ENCODE results near the gene SELENOM.
A peak's percentile ranks its signal among the peaks of the same experiment; 100 is the strongest.

The SELENOM gene

DNA sequence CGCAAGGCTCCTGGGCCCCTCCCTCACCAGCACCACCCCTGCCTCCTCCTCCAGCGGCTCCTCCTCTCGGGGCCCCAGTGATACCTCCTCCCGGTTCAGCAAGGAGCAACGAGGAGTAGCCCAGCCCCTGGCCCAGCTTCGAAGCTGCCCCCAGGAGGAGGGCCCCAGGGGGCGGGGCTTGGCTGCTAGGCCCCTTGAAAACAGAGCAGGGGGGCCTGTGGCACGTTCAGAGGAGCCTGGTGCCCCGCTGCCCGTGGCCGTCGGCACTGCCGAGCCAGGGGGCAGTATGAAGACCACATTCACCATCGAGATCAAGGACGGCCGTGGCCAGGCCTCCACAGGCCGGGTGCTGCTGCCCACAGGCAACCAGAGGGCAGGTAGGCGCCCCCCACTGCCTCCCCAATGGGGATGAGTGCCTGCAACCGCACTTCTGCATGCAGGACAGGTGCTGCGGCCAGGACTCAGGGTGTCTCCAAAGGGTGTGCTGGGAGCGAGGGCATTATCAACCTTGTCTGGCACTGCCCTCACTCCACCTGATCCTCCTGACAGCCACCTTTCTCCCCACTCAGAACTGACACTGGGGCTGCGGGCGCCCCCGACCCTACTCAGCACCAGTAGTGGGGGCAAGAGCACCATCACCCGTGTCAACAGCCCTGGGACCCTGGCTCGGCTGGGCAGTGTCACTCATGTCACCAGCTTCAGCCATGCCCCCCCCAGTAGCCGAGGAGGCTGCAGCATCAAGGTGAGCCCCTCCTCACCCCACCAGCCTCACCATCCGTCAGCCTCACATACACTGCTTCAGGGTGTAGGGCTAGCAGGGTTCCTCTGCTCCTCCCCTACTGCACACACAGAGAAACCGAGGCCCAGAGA, 16.0 kb downstream of the SELENOM start:
- no peak for DNase-seq (ENCODE audit: low spot score)

DNA sequence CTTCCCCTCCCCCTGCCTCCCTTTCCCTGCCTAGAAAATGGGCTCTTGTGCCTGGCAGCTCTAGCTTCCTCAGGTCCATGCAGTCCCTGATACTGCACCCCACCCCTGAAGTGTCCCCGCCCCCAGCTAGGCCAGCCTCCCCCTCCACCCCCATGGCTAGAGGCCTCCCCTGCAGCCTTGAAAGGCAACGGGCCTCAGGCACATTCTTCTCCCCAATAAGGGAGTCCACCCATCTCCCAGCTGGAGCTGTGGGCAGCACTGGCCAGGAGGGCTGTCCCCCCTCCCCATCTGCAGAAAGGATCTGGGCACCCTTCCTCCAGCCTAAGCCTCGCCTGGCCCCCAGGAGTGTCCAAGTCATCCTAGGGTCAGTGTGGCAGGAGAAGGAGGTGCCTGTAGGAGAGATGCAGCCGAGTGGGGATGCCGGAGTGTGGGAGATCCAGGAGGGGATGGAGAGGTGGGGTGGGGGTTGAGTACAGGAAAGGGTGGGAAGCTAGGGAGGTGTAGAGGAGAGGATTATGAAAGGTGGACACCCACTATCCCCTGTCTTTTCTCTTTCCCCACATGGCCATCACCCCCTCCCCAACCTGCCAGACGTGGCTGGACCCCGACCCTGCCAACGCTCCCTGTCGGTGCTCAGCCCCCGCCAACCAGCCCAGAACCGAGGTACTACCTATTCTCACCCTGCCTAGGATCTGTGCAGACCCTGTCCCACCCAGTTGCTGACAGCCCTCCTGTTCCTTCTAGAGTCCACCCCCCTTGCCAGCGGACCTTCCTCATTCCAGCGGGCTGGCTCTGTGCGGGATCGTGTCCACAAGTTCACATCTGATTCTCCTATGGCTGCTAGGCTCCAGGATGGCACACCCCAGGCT, 16.9 kb downstream of the SELENOM start:
- DNase-seq (ENCODE audit: low spot score), result no peak

DNA sequence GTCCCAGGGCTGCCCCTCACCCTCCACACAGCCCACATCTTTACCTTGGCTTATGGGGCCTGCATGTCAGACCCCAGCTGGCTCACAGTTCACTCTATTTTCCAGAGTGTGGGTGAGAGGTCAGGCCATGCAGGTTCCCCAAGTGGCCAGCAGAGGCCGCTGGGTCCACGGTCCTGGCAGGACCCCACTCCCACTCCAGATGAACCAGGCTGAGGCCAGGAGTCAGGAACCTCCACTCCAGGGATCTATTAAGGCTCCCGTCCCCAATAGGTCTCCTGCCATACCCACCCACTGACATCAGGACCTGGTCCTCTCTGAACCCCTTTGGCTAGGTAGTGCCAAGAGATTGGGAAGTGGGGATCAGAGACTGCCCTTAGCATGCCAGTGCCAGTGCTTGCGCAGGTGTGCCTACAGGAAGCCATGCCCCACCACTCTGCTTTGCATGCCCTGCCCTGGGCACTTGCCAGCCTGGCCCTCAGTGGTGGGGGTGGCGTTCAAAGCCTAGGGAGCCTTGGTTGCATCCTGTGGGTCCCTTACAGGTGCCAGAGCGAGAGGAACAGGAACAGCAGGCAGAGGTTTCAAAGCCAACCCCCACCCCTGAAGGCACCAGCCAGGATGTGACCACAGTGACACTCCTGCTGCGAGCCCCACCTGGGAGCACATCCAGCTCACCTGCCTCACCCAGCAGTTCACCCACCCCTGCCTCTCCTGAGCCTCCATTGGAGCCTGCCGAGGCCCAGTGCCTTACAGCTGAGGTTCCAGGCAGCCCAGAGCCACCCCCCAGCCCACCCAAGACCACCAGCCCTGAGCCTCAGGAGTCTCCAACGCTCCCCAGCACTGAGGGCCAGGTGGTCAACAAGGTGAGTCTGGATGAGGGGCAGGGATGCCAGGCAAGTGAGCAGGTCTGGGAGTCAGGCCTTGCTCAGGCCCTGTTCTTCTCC, 17.9 kb downstream of the SELENOM start:
- peak; percentile 67 for DNase-seq (ENCODE audit: low spot score)

DNA sequence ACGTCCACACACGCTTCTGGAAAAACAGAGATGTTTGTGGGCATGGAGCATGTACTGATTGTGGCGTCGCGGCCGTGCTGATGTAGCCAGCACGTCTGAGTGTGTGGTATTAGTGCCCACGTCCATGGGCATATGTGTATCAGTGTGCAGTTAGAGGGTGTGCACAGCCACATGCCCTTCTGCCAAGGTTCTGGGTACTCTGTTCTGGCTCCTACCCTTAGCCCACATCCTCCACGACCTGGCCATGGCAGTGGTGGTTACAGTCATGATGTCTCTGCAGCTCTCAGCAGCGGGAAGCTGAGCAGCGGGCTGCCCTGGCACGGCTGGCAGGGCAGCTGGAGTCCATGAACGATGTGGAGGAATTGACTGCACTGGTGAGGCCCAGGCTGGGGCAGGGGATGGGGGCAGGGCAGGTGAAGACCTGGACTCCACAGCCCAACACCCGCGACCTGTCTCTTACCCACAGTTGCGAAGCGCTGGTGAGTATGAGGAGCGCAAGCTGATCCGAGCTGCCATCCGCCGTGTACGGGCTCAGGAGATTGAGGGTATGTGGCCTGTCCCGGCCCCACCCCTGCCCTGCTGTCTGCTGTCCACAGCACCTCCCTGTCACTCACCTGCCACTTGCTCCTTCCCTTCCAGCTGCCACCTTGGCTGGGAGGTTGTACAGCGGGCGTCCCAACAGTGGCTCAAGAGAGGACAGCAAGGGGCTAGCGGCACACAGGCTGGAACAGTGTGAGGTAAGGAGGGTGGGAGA, 19.0 kb downstream of the SELENOM start:
- DNase-seq (ENCODE audit: low spot score), result no peak

DNA sequence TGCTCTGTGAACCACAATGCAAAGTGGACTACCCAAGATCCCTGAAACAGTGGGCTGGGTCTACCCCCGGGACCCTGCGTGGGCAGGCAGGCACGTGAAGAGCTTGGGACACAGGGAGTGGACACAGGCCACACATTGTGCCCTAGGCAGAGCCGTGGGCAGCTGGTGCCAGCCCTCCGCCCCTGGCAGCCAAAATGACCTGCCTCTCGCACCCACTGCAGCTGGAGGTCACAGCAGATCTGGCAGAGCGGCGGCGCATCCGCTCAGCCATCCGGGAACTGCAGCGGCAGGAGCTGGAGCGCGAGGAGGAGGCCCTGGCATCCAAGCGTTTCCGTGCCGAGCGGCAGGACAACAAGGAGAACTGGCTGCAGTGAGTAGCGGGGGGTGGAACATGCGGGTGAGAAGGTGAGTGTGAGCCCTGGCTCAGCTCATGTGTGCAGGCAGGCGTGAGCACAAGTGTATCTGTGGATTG, 19.6 kb downstream of the SELENOM start:
- DNase-seq (ENCODE audit: low spot score), result no peak

DNA sequence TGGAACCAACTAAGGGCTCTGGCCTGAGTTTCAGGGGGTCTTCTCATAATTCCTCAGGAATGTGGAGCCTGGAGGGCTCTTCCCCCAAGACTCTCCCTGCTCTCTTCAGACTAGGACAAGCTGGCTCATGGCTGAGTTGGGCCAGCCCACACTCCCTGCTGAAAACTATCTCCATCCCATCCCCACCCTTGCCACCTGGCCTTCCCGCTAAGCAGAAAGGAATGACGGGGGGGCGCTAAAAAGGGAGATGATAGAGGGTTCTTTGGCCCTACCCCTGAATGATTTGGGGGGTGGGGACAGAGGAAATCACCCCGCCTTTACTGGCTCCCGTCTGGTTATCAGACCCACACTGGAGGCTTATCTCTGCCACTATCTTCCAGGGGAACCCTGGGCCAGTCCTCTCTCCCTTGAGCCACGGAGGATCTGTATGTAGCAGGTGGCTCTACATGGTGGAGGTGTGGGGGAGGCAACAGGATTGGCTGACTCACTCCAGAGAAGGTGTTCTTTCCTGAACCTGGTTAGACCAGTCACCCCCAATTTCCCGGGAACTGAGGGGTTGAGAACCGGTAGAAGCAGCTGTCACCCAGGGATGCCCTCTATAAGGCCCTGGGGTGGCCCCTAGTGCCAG, 20.6 kb downstream of the SELENOM start:
- DNase-seq (ENCODE audit: low spot score), result no peak

DNA sequence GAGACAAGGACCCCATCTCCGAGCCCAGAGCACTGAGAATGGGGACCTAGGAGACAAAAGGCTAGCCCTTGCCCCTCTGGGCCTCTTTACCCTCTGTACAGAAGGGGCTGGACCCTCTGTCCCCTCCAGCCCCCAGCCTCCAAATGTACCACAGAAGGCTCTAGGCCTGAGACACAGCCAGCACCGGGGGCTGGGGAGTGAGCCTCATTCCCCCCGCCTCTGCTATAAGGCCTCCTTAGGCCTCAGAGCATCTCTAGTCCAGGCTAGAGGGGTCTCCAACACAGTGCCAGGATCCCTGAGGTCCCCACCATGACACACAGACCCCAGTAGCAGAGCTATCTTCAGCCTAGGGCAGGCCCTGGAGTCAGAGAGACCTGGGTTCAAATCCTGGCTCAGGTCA, 21.4 kb downstream of the SELENOM start:
- no peak for DNase-seq (ENCODE audit: low spot score)

DNA sequence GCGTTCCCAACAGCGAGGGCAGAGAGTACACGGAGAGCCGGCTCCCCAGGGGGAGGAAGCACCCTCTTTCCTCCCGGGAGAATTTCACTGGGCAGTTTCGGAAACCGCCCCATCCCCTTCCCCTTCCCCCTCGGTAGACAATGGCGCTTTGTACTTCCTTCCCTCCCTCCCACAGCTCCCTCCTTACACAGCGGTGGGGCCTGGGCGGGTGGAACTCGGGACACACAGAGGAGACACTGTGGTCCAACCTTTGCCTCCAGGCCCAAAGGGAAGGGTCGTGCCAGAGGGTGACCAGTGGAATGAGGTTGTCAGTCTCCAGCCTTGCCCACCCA, 21.9 kb downstream of the SELENOM start:
- DNase-seq (ENCODE audit: low spot score), result no peak

DNA sequence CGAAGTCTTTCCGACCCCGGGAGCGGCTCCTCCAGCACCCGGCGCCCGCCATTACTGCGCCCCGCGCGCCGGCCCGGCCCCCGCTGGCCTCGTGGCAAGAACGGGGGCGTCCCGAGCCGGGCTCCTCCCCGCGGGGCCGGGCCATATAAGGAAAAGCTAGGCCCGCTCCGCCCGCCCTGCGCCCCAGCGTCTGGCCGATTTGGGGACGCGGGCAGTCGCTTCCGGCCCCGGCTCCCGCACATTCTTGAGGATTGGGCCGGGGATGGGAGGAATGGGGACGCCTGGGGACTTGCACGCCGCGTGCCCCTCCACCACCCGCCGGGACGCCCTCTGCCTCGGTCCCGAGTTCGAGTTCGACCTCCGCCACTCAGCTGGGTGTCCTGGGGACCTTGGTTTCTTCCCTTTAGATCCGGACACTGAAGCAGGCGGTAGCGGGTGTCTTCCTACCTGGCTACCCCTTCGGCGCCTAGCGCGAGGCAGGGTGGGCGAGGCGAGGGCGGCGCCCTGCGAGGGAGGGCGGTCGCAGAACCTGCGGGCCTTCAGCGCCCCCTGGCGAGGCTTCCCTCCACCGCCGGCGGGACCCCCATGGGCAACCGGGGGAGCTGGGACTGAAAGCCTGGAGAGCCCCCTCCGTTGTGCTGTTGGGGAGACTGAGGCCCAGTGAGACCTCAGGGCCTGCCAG, 22.4 kb downstream of the SELENOM start:
- DNase-seq (ENCODE audit: low spot score), result peak; percentile 96

DNA sequence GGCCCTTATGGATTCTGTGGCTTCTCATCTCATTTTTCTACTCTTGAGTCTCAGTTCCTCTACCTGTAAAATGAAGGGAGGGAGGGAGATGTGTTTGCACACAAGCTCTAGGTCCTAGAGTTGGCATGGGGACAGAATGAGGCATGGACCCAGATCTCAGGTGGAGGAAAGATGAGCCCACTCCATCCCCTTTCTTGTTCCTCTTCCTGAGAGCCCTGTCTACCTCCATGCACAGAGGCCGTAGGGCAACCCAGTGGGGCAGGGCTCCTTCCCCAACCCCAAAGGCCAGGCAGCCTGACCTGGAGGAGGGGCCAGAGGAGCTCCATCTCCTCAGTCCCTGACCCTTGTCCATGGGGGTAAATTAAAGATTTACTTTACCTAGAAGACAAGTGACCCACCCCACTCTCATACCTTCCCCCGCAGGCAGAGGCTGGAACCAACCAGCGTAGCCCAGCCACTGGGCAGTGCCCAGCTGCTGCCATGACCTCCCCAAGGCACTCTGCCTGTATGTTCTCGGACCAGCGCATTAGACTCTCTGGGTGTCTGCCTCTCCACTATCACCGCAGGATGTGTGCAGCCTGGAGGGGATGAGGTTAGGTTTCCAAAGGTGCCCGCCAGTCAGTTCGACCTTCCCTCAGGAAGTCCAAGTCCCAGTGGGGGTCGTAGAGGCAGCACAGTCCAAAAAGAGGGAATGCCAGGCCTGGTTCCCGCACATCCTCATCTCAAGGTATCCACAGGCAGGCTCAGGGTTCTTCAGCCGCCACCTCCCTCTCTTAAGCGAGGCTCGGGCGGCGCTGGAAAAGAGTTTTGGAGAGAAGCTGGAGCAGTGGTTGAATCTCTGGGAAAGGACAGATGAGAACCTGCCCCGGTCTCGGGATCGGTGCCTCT, 23.2 kb downstream of the SELENOM start:
- DNase-seq (ENCODE audit: low spot score), result no peak

DNA sequence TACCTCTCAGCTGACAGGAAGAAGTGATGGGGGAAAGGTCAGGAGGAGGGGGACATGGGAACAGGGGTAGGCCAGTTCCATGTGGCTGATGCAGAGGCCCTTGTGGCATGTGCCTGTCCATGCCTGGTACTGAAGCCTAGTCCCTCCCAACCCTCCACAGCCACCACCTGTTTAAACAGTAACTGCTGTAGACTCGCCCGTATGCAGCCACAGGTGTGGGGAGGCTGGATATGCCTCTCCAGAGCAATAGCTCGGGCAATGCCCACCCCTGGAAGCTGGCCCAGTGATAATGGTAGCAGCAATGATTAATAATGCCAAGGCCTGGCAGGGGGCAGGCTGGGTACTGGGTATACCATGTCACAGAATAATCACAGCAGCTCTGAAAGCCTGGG, 24.0 kb downstream of the SELENOM start:
- no peak for DNase-seq (ENCODE audit: low spot score)

DNA sequence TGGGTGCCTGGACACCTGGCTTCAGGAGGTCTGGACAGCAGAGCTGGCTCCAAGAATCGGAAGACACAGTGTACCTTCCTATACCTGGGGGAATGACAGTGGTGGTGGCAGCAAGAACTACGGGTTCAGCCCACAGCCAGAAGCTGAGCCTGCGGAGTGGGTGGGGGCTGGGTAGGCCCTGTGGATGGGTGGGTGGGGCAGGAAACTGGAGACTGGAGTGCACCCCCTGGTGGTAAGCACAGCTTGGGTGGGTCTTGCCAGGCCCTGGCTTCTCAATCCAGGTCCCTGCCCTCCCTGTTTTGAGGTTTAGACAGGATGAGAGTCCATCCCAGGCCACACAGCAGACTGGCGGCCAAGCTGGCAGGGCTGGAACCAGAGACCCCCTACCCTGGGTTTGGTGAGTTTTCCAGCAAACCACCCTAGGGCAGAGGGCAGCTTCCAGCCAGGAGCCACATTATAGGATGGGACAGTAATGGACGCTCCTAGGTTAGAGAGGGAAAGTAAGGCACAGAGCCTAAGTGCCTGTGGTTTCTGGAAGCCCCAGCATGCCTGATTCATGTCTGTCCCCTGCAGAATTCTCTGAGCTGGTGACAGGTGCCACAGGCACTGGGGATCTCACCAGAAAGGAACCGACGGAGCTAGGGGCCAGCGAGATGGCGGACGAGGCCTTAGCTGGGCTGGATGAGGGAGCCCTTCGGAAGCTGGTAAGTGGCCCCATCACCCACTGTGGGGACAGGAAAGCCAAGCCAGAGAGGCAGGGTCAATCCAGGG, 24.6 kb downstream of the SELENOM start:
- DNase-seq (ENCODE audit: low spot score), result peak; percentile 76

DNA sequence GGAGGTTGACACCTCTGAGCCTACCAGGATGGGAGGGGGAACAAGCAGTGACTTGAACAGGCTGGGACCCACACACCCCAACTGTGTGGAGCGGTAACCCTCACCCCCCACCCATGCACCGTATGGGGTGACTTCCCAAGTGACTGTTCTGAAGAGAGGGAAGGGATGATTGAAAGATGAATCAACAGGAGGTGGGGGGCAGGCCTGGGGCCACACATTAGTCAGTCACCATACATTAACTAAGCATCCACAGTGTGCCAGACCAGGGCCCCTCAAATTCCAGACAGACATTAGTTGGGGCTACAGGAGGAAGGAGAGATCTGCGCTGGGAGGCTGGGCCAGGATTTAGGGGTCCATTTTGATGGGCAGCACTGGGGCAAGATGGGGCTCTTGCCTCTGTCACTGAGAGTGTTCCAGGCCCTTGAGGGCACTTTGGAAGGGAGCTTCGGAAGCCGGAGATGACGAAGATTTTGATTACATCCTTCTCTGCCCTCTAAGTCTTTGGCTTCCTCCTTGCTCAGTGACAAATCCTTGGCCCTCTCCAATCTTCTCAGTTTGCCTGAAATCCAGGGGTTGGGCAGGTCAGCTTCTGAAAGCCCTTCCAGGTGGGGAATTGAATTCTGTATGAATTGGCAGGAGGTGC, 25.3 kb downstream of the SELENOM start:
- DNase-seq (ENCODE audit: low spot score), result no peak

DNA sequence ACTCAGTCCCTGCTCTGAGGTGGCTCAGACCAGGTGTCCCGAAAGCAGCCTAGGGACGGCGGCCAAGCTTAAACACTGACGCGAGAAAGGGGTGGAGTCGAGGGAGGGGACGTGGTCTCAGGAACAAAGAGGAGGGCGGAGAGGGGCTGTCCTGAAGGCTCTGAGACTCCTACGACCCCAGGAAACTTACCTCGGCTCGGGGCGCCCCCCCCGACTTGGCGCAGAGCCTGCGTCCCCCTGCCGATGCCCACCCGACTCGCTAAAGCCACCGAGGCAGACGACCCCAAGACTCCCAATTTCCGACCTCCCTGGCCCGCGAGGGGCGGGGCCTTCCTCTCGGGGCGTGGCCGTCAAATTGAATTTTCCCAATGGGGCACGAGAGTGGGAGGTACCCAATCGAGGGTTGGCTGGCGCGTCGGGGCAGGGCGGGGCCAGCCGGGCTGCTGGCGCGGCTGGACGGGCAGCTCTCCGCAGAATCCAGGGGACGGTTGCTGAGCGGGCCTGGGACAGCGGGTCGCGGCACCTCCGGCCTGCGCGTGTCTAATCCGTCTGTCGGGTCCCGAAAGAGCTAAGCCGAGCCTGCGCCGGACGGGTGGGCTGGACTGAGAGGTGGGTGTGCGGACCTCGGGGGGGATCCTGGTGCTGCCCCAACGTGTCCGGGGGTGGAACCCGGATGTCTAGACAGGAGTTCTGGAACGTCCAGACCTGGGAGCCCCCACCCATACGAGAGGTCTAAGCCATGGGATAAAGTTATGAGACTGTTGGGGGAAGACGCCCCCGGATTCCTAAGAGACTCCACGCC, 26.3 kb downstream of the SELENOM start, which contains the start of gene SMTN:
Gene SMTN, plus strand, starts transcription at position 471 of the 802 bp plus-strand sequence. CDS start 1,941 bp downstream, outside the sequence.
- DNase-seq (ENCODE audit: low spot score), result peak; percentile 95

DNA sequence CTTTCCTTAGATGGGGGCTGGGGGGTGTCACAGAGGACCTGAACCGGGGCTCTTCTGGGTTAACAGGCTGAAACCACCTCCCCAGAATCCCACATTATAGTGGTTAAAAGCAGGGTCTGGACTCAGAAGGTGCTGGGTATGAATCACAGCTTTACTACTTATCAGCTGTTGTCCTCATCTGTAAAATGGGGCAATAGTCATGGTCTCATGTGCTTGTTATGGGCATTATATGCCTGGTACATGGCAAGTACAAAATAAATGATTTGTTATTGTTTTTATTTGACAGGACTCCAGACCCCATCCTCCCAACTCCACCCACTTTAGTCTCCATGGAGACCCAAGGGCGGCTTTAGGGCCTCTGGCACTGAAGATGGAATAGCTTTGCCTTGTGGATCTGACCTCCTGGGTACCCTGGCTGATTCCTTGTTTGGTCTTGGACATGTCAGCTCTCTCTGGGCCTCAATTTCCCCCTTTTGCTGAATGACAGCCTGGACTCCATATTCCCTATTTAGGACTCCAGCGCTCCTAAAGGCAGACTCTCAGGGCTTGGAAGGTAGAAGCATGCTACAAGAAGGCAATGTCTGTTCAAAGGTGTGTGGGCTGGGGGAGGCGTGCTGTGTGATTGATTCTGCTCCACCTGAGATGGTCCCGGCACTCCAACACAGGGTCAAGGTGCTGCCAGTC, 27.1 kb downstream of the SELENOM start:
- no peak for DNase-seq (ENCODE audit: low spot score)

DNA sequence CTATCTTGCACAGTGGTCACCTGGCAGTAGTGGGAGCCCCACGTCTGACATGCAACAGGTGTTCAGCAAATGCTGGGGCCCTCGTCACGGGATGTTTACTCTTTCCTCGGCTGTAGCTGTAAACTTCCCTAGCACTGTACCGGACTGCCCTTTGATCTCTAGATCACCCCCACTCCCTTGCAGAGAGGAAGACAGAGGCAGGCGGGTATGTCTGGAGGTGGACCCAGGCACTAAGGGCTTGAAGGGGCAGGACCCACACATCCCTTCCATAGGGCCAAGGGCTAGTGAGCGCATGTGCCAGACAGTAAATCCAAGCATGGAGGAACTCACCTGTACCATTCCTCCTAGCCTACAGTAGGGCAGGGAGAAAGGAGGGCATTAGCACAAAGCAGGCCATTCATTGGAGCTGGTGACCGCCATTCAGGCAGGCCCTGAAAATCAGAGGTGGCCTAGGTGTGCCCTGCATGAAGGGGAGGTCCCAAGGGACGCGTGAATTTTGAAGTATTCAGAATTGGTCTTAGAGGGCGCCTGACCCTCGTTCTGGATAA, 28.2 kb downstream of the SELENOM start:
- DNase-seq (ENCODE audit: low spot score), result no peak
